HG03064 (cell line): ENCODE results near the gene MACIR.

ENCODE experiments used
- ATAC-seq: cut with Tn5 transposase; IDR thresholded peaks from one replicate; pipeline ENCODE4 v1.9.1; 2021; ENCODE audit warnings: low read depth; ENCODE audit not compliant: unreplicated experiment

Gene MACIR

DNA sequence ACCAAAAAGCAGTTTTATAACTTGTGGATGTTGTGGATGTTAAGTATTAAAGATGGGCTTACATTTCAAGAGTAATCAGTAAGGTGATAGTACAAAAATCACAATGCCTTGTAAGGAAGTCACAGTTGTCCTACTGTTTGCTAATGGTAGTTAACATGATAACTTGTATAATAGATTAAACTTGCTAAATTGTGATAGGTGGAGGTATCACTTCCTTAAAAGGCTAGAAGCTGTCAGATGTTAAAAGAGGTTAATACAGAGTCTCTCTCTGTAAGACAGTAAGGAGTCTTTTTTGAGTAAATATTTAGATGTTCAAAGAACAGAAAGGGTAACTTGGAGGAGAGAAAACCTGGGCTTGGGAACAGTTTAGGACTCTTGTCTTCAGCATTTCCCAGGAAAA lies 14.2 kb upstream of the MACIR start:
- no peak for ATAC-seq

DNA sequence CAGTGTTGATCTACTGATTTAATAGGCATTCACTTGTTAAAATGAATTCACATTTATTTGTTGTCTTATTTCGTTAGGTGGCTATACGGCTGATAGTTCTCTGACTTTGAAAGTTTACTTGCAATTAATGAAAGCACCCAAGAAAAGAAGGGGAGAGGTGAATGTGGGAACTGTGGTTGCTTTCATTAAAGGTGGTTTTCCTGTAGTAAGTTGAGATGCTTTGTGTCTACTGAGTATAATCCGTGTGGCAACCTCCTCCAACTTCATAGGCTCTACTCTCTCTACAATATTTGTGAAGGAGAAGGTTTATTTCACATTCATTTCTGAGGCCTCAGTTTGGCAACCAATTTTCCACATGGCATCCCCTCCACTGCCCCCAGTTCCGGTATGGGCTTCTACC lies 12.8 kb upstream of the MACIR start:
- ATAC-seq, result no peak

DNA sequence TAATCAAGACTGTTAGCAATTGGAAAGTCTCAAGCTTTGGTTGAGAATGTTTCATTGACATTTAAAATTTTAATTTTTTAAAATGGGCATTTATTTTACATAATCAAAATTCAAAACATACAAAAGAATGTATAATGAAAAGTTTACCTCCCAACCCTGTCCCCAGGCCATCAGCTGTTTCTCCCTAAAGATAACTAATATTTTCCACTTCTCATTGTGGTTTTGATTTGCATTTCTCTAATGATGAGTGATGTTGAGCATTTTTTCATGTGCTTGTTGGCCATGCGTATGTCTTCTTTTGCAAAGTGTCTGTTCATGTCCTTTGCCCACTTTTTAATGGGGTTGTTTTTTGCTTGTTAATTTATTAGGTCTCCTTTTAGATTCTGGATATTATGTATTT lies 11.4 kb upstream of the MACIR start:
- ATAC-seq, result no peak

DNA sequence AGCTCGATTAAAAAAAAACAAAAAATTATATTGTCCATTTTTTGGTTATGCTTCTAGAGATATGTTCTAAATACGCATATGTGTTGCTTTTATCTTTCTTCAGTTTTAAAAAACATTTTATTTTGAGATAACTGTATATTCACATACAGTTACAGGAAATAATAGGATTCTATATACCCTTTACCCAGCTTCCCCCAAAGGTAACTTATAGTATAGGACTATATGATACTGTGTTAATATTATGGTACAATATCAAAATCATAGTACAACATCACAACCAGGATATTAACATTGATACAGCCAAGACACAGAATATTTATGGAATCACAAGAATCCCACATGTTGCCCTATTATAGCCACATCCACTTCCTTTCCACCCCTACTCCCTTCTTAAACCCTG lies 9.5 kb upstream of the MACIR start:
- no peak for ATAC-seq

DNA sequence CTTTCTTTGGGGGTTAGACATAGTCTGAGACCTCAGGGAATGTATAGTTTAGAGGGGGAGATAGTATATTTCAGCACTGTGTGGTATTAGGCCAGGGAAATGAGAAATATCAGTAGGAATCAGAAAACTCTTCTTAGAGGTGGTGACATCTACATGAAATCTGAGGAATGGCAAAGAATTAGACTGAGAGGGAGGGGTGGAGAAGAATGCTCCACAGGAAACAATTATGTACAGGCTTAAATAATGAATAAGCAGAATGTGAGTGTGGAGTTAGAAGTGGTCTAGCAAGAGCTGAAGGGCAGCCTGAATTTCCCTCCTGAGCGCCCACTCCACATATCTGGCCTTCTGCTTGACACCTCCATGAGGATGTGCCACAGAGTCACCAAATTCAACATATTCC lies 3.6 kb upstream of the MACIR start:
- no peak for ATAC-seq

DNA sequence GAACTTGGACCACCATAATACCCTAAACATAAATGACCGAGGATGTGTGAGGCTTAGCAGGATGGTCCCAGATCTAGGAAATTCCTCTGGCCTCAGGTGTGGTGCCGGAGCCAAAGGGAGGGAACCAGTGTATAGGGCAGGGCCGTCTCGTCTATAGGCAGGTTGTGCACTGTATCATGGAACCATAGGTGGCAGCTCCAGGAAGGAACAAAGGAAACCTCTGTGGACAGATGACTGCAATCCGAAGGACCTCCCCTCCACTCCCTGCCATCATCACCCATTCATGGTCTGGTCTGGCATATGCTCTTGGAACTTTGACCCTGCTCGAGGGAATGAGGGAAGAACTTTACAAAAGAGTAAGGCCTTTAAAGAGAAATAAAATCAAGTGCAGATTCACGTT lies 2.9 kb upstream of the MACIR start:
- no peak for ATAC-seq

DNA sequence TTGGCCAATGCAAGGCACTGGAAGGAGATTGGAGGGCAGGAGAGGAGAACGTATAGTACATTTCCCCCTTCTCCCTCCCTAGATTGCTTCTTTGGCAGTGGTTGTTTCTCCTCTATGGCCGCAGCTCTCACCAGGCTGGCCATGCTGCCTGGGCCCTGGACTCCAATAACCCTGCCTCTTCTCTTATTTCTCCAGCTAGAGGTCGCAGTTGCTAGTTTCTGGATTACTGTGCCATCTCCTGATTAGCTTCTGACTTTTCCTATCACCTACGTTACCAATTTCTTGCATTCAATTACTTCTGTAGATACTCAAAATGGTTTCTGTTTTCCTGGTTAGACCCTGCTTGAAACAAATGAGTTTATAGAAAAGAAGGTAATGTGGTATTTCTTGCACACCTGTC lies 2.4 kb upstream of the MACIR start:
- ATAC-seq, result no peak

DNA sequence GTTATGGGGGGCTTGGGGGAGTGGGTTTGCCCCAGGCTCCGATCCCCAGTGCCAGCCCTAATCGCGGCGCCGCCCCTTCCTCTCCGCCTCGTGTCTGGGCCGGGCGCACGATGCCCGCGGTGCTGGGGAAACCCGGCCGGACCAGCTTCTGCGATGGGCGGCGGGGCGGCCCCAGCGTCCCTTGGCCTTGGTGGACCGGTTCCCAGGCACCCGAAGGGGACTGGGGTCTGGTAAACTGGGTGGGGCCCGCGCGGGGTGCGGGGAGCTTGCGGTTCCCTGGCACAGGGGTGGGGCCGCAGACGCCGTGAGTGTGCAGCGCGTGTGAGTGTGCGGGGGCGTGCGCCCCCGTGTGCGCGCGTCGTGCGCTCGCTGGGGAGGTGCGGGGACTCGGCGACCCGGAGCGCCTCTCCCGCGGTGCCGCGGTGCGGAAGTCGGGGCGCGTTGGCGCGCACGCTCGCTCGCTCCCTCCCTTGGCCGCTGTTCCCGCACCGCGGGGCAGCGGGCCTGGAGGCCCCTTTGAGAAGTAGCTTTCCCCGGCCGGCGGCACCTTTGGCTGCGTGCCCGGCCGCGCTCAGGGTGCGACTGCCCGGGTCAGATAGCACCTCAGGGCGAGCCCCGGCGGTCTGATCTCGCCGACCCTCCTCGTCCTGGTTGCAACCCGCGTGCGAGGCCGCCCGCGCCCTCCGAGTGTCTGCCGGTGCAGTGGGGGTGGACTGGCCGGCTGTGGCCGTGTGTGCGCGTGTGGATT lies 568 bp downstream of the MACIR start:
- ATAC-seq, result peak; percentile 36

DNA sequence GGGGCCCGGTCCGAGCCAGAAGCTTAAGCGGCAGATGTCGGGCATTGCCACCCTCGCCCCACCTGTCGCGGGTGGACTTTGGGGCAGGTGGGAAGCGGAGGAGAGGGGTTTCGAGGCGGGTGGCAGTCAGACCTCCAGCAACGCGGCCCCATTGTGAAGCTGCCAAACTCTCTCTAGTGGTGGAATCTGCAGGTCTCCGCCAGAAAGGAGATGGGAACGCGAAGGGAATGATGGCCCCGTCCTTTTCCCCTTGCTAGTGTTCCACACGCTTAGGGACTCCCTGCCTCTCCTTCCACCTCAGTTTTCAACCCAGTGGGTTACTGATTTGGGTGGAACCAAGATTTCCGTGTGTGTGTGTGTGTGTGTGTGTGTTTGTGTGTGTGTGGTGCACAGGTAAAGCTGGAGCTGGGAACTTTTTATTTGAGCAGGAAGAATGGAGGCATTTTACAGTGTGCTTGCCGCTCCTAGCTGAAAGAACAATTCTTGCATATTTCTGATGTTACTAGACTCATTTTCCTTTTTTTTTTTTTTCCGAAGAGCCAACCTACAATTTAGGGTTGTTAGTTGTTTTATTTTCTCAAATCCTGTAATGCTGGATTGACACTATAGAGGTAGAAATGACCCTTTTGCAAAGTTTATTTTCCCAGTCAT lies 1.3 kb downstream of the MACIR start:
- ATAC-seq, result no peak

DNA sequence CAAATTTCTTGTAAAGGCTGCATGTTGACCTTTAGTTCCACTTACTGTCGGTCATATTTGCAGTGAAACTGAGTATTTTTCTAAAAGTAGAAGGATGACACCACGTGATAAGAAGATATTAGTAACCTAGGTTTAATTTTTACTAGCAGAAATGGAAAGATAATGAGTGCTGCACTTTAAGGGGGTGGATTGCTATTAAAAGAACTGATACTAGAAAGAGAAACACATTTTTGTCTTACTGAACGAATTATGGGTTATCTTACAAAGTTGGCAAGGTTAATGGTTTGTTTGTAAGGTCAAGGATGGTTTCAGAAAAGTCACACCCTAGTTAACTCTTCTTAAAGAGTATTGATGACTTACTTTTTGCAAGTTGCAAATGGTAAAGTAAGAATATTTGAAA lies 2.4 kb downstream of the MACIR start:
- peak; percentile 43 for ATAC-seq

DNA sequence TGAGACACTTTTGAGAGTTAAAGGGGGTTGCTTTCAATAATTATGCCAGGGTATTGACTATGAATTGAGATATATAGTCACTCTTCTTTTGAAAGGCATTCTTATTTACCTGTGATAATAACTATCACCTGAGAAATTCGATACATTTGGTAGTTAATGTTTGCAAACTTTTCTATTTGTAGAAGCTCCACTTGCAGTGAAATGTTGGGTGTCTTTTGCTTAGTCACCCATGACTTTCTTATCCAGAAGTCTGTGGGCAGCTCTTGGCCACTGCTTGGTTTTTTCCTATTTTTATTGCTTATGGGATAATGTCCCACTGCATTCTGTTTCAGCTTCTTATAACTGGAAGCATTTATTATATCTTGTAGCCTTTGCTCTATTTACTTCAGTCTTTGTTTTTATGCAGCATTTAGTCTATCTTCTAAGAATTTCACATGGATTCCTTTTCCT lies 3.9 kb downstream of the MACIR start:
- no peak for ATAC-seq

DNA sequence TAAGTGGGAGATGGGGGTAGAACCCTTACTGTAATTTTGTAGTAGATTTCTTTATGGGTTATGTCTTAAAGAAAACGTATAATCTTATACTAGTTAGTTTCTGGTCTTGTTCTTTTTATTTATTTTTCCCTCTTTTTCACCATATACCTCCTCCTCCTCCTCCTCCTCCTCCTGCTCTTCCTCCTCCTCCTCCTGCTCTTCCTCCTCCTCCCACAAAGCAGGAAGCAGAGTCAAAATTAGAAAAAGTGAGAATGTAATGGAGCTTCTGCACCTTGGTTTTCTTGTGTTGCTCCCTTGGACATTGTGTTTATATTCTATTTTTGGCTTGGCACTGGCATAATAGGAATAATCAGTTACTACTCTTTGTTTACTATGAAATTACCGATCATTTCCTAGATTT lies 4.5 kb downstream of the MACIR start:
- ATAC-seq, result no peak

DNA sequence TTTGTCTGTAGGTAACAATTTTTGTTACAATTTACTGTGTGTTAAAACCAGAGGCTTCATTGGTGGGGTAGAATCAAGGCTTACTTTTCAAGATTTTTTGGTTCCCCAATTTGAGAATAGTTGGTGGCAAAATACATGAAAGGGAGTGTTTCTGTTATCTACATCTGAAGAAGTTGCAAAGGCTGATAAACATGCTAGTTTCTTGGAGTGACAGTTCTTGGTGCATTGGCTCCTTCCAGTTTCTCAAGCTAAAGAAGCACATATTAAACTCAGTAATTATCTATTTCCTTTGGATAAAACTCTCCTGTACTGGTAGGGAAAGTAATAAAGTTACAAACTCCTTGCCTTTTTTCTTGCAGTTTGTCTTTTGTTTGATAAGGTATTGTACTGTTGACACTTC lies 5.9 kb downstream of the MACIR start:
- no peak for ATAC-seq

DNA sequence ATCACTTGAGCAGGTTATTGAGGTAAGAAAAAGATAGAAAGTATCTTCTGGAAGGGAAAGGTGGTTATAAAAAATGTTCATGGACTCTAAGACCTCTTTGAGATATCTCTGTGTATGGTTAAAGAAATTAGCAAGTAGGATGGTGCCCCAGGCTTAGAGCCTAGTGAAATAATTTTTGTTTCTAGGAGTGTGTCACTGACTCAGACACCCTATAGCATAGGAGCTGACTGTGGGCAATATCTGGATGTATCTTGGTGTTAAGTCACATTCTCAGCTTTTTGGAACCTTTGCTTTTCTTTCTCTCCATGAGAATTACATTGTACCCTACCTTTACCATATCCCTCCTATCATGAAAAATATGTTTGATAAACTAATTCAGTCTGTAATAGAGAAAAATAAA lies 12.0 kb downstream of the MACIR start:
- no peak for ATAC-seq

DNA sequence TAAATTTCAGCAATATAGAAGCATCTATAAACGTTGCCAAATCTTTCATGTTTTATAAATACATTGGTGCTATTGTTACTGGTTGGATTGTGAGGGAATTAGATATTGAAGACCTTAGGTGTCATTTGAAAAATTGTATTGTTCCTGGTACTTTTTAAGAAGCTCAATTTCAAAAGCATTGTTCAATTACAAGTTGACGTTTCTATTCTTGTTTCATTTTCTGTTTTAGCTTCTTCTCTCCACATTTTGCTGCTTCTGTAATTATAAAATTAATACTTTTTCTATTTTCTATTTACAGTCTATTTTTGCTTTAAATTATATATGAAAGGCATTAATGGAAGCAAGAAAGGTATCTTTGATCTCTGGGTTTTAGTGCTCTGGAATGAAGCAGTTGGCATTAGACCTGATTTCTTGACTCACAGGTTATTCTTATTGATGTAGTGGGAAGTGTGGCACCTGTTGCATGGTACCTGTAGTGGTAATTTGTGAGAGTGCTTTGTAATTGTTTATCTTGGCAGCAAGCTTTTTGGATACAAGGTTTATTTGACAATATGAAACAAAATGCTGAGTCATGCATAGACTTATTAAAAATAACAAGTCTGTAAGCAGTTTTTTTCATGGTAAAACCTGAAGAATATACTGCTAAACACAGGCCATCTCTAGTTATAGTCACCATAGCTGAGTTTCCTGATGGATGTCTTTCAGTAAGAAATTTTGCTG lies 13.2 kb downstream of the MACIR start:
- no peak for ATAC-seq

DNA sequence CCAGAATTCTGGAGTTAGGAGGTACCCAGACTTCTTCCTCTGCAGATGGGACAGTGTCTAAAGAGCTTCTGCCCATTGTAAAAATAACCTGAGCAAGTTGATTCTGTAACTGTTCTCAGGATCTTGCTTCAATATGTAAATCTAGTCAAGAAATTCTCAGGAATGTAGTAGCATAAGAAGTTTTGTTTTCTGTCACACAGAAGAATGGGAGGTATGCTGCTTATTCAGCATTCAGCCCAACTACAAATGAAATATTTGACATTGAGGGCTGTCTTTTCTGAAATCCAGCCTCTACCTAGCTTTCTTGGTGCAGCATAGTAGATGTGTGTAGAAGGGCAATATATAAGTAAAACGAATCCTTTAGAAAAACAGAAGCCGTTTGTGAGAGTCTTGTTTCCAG lies 13.8 kb downstream of the MACIR start:
- no peak for ATAC-seq

DNA sequence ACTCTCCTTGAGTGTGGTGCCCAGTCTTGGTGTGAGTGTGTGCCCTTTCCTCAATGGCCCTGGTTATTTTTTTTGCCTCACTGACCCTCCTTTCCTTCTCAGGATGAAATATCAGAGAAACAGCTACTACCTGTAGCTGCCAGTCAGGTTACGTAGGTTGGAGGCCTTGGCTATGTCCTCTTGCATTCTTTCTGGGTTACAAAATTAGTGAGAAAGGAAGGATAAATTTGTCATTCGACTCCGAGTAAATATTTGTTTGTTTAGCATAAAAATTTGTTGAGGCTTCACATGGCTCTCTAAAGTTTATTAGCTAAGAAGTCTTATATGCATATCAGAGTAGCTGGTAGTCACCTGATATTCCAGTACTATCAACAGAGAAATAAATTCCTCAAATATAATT lies 15.4 kb downstream of the MACIR start:
- no peak for ATAC-seq

DNA sequence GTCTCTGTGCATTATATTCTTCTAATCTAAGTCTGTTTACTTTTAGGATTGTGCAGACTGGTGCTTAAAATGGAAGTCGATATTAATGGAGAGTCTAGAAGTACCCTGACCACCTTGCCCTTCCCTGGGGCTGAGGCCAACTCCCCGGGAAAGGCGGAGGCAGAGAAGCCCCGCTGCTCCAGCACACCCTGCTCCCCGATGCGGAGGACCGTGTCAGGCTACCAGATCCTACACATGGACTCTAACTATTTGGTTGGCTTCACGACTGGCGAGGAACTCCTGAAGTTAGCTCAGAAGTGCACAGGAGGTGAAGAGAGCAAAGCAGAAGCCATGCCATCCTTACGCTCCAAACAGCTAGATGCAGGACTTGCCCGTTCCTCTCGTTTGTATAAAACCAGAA lies 17.3 kb downstream of the MACIR start:
- ATAC-seq, result no peak

DNA sequence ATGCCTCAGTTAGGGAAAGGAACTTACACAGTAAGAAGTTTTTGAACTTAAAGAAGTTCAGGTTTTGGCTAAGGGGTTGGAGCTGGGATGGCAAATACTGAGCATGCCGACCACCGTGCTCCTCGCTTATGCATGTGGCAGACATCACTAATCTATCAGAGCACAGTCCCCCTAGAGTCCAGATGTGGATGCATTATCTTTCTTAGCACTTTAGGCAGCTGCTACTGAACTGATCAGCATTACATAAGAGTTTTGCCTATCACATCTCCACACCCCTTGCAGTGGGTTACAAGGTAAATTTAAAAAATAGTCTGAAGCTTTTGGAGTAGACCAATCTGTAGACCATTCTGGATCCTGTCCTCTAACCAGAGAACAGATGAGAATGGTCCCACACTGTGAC lies 22.4 kb downstream of the MACIR start:
- no peak for ATAC-seq

DNA sequence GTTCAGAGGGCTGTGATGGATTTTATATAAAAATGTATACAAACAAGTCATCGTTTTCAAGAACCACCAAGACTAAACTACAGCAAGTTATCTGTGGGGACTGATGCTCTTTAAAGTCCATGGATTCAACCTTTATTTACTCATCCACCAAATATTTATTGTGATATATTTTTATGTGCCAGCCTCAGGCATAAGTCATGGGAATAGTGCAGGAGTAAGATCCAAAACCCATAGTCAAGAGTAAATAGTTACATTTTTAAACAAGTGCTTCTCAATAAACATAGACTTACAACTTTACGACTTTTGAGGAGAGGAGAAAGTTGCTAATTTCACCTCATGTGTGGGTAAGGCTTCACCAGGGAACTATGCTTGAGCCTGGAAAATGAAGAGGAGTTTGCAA lies 24.6 kb downstream of the MACIR start:
- ATAC-seq, result no peak

DNA sequence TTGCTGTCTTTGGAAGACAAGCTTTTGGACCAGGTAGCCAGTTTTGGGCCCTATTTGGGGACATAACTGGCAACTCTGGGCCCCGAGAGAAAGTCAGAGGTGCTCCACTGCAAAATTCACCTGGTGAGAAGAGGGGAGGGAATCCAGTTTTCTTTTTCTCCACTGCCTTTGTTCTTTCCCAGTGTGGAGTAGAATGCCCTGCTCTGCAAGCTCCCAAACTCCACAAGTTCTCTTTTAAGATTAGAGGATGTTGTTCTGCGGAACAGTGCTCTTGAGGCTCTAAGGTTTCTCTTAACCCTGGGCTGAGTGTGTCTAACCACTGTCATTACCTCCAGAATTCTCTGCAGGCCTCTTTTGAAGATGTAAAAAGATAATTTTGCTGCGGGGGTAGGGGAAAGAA lies 25.3 kb downstream of the MACIR start:
- no peak for ATAC-seq

DNA sequence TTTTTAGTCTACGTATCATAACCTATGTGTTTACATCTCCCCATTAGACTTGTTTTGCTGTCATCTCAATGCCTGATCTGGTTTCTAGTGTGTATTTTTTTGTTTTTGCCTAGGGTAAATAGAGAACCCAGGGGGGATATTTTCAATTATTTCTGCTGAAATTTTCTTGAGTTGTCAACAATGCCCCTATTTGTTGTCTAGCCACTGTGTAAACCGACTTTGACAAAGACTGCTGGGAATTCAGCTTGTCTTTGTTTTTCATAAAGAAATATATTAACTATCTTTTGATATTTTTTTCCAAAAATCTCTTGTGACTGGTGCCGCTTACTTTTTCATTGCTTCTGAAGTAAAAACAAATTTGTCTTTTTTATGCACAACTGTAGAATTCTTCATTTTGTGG lies 28.1 kb downstream of the MACIR start:
- no peak for ATAC-seq
